Measurements from ENCODE around the gene DDR2.

DDR2 gene

GRCh38 chr1:162627662-162628296 is 4.5 kb upstream of the DDR2 start:
- no peak overlapping the region for H3K9ac ChIP-seq (ENCODE audit: low read depth in 1 of 2, low read length in 2 of 2)
- H3K36me3 ChIP-seq (ENCODE audit: control insufficient read depth in 1 of 2, insufficient read depth in 2 of 2, low read length in 2 of 2) = no peaks in the 10 kb centered on the region
- H3K27me3 ChIP-seq (ENCODE audit: control insufficient read depth in 1 of 2, insufficient read depth in 2 of 2, low read length in 2 of 2) = no peaks in the 10 kb centered on the region
- H3K4me3 ChIP-seq (ENCODE audit: low read depth in 1 of 2, low read length in 2 of 2) = no peak overlapping the region
- no peak overlapping the region for H3K27ac ChIP-seq (ENCODE audit: low read depth, low read length)
- H3K4me1 ChIP-seq (ENCODE audit: control insufficient read depth in 1 of 2, insufficient read depth in 2 of 2, low read length in 2 of 2) = peaks cover 6 to 8% of the 10 kb centered on the region in 2 donors
- H3K9me3 ChIP-seq (ENCODE audit: control insufficient read depth in 1 of 2, low read length in 2 of 2) = no peaks in the 10 kb centered on the region

- Histone ChIP-seq H3K27ac (ENCODE audit: low read depth, low read length) (no peak overlapping the region), H3K27me3 (ENCODE audit: control insufficient read depth in 1 of 2, insufficient read depth in 2 of 2, low read length in 2 of 2) (no peaks in the 10 kb centered on the region), H3K36me3 (ENCODE audit: control insufficient read depth in 1 of 2, insufficient read depth in 2 of 2, low read length in 2 of 2) (no peaks in the 10 kb centered on the region), H3K9me3 (ENCODE audit: control insufficient read depth in 1 of 2, low read length in 2 of 2) (no peaks in the 10 kb centered on the region), H3K4me1 (ENCODE audit: control insufficient read depth in 1 of 2, insufficient read depth in 2 of 2, low read length in 2 of 2) (peaks cover 6 to 8% of the 10 kb centered on the region in 2 donors), H3K9ac (ENCODE audit: low read depth in 1 of 2, low read length in 2 of 2) (no peak overlapping the region), H3K4me3 (ENCODE audit: low read depth in 1 of 2, low read length in 2 of 2) (no peak overlapping the region)
Measured at GRCh38 chr1:162629077-162629627, 3.1 kb upstream of the DDR2 start.

DNA sequence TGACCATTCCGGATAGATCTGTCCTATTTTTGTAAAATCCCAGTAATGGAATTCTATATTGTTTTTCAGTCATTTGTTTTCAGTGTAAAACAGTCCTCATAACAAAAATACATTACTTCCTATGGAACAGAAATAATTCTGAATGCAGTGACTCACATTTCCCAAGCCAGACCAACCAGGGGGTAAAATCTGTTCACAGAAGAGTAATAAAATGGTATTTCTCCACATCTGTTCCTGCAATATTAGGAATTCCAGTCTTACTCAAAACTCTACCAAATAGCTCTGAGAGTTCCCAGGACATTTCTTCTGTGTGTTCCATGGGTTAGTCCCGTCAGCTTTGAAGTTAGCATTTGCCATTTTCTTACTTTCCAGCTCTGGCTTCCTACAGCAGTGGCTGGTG is 2.6 kb upstream of the DDR2 start:
- H3K4me1 ChIP-seq (ENCODE audit: control insufficient read depth in 1 of 2, insufficient read depth in 2 of 2, low read length in 2 of 2) = peaks cover 6 to 8% of the 10 kb centered on the region in 2 donors
- no peak overlapping the region for H3K4me3 ChIP-seq (ENCODE audit: low read depth in 1 of 2, low read length in 2 of 2)
- H3K36me3 ChIP-seq (ENCODE audit: control insufficient read depth in 1 of 2, insufficient read depth in 2 of 2, low read length in 2 of 2) = no peaks in the 10 kb centered on the region
- no peak overlapping the region for H3K27ac ChIP-seq (ENCODE audit: low read depth, low read length)
- no peaks in the 10 kb centered on the region for H3K27me3 ChIP-seq (ENCODE audit: control insufficient read depth in 1 of 2, insufficient read depth in 2 of 2, low read length in 2 of 2)
- H3K9me3 ChIP-seq (ENCODE audit: control insufficient read depth in 1 of 2, low read length in 2 of 2) = no peaks in the 10 kb centered on the region
- no peak overlapping the region for H3K9ac ChIP-seq (ENCODE audit: low read depth in 1 of 2, low read length in 2 of 2)

DNA sequence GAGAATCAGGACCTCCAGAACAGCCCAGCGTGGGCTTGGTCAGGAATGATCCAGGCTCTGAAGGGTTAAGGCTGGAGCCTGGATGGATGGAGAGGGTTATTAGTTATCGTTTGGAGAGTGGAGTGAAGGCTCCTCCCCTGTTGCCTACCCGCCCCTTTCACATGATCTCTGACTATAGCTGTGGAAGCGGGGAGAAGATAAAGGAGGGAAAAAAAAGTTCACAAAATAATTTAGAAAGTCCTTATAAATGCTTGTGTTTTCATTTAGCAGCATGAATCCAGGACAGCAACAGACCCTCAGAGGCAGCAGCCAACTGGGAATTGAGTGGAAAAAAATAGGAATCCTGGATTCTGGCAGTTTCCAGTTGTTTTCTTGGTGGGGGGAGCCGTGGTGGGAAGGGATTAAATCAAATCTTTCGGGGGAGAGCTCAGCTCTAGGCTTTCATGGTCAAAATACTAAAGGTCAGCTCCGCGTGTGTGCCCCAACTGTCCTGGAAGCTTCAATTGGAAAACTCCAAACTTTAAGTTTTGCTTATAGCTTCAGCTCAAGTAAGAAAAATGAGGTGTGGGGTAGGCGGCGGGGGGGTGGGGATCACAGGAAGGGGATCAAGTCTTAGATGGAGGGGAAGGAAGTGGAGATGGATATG is 595 bp upstream of the DDR2 start:
- Histone ChIP-seq H3K36me3 (ENCODE audit: control insufficient read depth in 1 of 2, insufficient read depth in 2 of 2, low read length in 2 of 2) (no peaks in the 10 kb centered on the region), H3K9ac (ENCODE audit: low read depth in 1 of 2, low read length in 2 of 2) (peak overlapping the region in 1 of 2 donors; percentile 15), H3K27me3 (ENCODE audit: control insufficient read depth in 1 of 2, insufficient read depth in 2 of 2, low read length in 2 of 2) (no peaks in the 10 kb centered on the region), H3K9me3 (ENCODE audit: control insufficient read depth in 1 of 2, low read length in 2 of 2) (no peaks in the 10 kb centered on the region), H3K4me3 (ENCODE audit: low read depth in 1 of 2, low read length in 2 of 2) (peak overlapping the region in 1 of 2 donors; percentile 20), H3K4me1 (ENCODE audit: control insufficient read depth in 1 of 2, insufficient read depth in 2 of 2, low read length in 2 of 2) (peaks cover 2 to 4% of the 10 kb centered on the region in 2 donors), H3K27ac (ENCODE audit: low read depth, low read length) (no peak overlapping the region)

GRCh38 chr1:162632698-162633080 is 425 bp downstream of the DDR2 start:
- Histone ChIP-seq H3K9me3 (ENCODE audit: control insufficient read depth in 1 of 2, low read length in 2 of 2) (no peaks in the 10 kb centered on the region), H3K4me3 (ENCODE audit: low read depth in 1 of 2, low read length in 2 of 2) (peak overlapping the region; percentile 37 to 49), H3K9ac (ENCODE audit: low read depth in 1 of 2, low read length in 2 of 2) (peak overlapping the region in 1 of 2 donors; percentile 45), H3K4me1 (ENCODE audit: control insufficient read depth in 1 of 2, insufficient read depth in 2 of 2, low read length in 2 of 2) (no peaks in the 10 kb centered on the region), H3K27ac (ENCODE audit: low read depth, low read length) (peak overlapping the region; percentile 37), H3K36me3 (ENCODE audit: control insufficient read depth in 1 of 2, insufficient read depth in 2 of 2, low read length in 2 of 2) (no peaks in the 10 kb centered on the region), H3K27me3 (ENCODE audit: control insufficient read depth in 1 of 2, insufficient read depth in 2 of 2, low read length in 2 of 2) (no peaks in the 10 kb centered on the region)

- no peaks in the 10 kb centered on the region for H3K4me1 ChIP-seq (ENCODE audit: control insufficient read depth in 1 of 2, insufficient read depth in 2 of 2, low read length in 2 of 2)
- H3K27ac ChIP-seq (ENCODE audit: low read depth, low read length) = peak overlapping the region; percentile 37
- H3K9me3 ChIP-seq (ENCODE audit: control insufficient read depth in 1 of 2, low read length in 2 of 2) = no peaks in the 10 kb centered on the region
- H3K4me3 ChIP-seq (ENCODE audit: low read depth in 1 of 2, low read length in 2 of 2) = peak overlapping the region; percentile 37 to 49
- H3K36me3 ChIP-seq (ENCODE audit: control insufficient read depth in 1 of 2, insufficient read depth in 2 of 2, low read length in 2 of 2) = no peaks in the 10 kb centered on the region
- no peaks in the 10 kb centered on the region for H3K27me3 ChIP-seq (ENCODE audit: control insufficient read depth in 1 of 2, insufficient read depth in 2 of 2, low read length in 2 of 2)
- H3K9ac ChIP-seq (ENCODE audit: low read depth in 1 of 2, low read length in 2 of 2) = peak overlapping the region in 1 of 2 donors; percentile 45
Measured at GRCh38 chr1:162633081-162633762, 958 bp downstream of the DDR2 start.

DNA sequence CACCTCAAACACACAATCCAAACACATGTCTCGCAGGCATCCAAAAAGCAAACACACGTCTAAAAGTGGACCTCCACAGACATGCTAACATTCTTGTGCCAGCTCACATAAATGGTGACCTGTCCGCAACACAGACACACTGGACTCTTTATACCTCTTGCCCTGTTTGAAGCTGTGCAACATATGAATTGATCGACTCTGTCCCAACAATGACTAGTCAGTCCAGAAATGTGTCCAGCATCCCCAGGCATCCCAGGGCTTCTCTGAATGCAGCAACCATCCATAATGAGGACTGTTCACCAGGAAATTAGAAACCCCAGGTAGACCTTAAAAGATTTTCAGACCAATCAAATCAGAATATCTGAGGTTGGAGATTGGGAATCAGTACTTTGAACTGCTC is 3.2 kb downstream of the DDR2 start:
- Histone ChIP-seq H3K9ac (ENCODE audit: low read depth in 1 of 2, low read length in 2 of 2) (no peak overlapping the region), H3K4me3 (ENCODE audit: low read depth in 1 of 2, low read length in 2 of 2) (no peak overlapping the region), H3K36me3 (ENCODE audit: control insufficient read depth in 1 of 2, insufficient read depth in 2 of 2, low read length in 2 of 2) (no peaks in the 10 kb centered on the region), H3K27ac (ENCODE audit: low read depth, low read length) (no peak overlapping the region), H3K9me3 (ENCODE audit: control insufficient read depth in 1 of 2, low read length in 2 of 2) (no peaks in the 10 kb centered on the region), H3K4me1 (ENCODE audit: control insufficient read depth in 1 of 2, insufficient read depth in 2 of 2, low read length in 2 of 2) (no peaks in the 10 kb centered on the region), H3K27me3 (ENCODE audit: control insufficient read depth in 1 of 2, insufficient read depth in 2 of 2, low read length in 2 of 2) (no peaks in the 10 kb centered on the region)

DNA sequence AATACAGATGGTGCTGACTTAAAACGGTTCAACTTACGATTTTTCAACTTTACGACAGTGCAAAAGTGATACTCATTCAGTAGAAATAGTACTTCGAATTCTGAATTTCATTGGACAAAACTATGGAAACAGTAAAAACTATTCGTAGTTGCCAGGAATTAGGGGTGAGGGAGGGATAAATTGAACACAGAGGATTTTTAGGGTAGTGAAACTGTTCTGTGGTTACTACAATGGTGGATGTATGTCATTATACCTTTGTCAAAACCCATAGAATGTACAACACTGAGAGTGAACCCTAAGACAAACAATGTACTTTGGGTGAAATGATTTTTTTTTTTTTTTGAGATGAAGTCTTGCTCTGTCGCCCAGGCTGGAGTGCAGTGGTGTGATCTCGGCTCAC is 7.5 kb downstream of the DDR2 start:
- Histone ChIP-seq H3K36me3 (ENCODE audit: control insufficient read depth in 1 of 2, insufficient read depth in 2 of 2, low read length in 2 of 2) (no peaks in the 10 kb centered on the region), H3K27me3 (ENCODE audit: control insufficient read depth in 1 of 2, insufficient read depth in 2 of 2, low read length in 2 of 2) (no peaks in the 10 kb centered on the region), H3K4me3 (ENCODE audit: low read depth in 1 of 2, low read length in 2 of 2) (no peak overlapping the region), H3K9me3 (ENCODE audit: control insufficient read depth in 1 of 2, low read length in 2 of 2) (no peaks in the 10 kb centered on the region), H3K4me1 (ENCODE audit: control insufficient read depth in 1 of 2, insufficient read depth in 2 of 2, low read length in 2 of 2) (no peaks in the 10 kb centered on the region), H3K27ac (ENCODE audit: low read depth, low read length) (no peak overlapping the region), H3K9ac (ENCODE audit: low read depth in 1 of 2, low read length in 2 of 2) (no peak overlapping the region)

DNA sequence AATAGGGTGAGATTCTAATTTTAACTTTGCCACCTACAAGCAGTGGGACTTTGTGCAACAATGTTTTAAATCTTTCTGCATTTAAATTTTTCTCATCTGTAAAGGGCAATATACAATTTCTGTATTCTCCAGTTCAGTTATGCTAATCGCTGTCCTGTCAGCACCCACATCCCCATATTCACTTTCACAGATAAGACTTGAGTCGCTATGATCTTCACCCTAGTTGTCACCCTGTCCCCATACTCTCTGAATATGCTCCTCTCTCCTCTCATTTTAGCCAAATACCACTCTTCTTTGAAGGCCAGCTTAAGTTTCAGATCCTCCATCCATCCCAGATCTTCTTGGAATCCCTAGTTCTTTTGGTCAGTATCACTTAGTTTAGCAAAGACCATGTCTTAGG is 8.8 kb downstream of the DDR2 start:
- Histone ChIP-seq H3K36me3 (ENCODE audit: control insufficient read depth in 1 of 2, insufficient read depth in 2 of 2, low read length in 2 of 2) (no peaks in the 10 kb centered on the region), H3K4me1 (ENCODE audit: control insufficient read depth in 1 of 2, insufficient read depth in 2 of 2, low read length in 2 of 2) (no peaks in the 10 kb centered on the region), H3K9ac (ENCODE audit: low read depth in 1 of 2, low read length in 2 of 2) (no peak overlapping the region), H3K4me3 (ENCODE audit: low read depth in 1 of 2, low read length in 2 of 2) (no peak overlapping the region), H3K27me3 (ENCODE audit: control insufficient read depth in 1 of 2, insufficient read depth in 2 of 2, low read length in 2 of 2) (no peaks in the 10 kb centered on the region), H3K27ac (ENCODE audit: low read depth, low read length) (no peak overlapping the region), H3K9me3 (ENCODE audit: control insufficient read depth in 1 of 2, low read length in 2 of 2) (no peaks in the 10 kb centered on the region)

DNA sequence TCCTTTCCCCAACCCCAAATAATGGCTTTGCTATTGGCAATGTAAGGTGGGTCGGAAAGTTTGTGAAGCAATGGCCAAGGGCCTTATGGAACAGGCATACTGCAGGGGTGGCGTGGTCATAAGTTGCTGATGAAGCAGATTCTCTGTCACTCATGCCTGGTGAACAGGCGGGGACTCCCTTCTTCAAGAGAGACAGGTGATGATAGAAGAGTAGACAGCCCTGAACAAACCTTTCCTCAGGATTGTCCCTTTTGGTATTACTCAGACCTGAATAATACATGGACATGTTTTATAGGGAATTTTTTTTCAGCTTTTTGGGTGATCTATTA is 12.7 kb downstream of the DDR2 start:
- no peak overlapping the region for H3K27ac ChIP-seq (ENCODE audit: low read depth, low read length)

More for the DNA sequence above, 12.7 kb downstream of the DDR2 start:
- Histone ChIP-seq H3K9ac (ENCODE audit: low read depth in 1 of 2, low read length in 2 of 2) (no peak overlapping the region), H3K4me1 (ENCODE audit: control insufficient read depth in 1 of 2, insufficient read depth in 2 of 2, low read length in 2 of 2) (no peaks in the 10 kb centered on the region), H3K27me3 (ENCODE audit: control insufficient read depth in 1 of 2, insufficient read depth in 2 of 2, low read length in 2 of 2) (no peaks in the 10 kb centered on the region), H3K9me3 (ENCODE audit: control insufficient read depth in 1 of 2, low read length in 2 of 2) (no peaks in the 10 kb centered on the region), H3K36me3 (ENCODE audit: control insufficient read depth in 1 of 2, insufficient read depth in 2 of 2, low read length in 2 of 2) (no peaks in the 10 kb centered on the region), H3K4me3 (ENCODE audit: low read depth in 1 of 2, low read length in 2 of 2) (no peak overlapping the region)
